GM12875 (cell line): ENCODE data around the gene NPAS2.

ENCODE experiments used
- H3K4me3 ChIP-seq: one replicate; pipeline ENCODE4 v1.5.1; 2011; ENCODE audit warnings: low read depth, low read length, control low read depth
- CTCF ChIP-seq: IDR thresholded peaks from 2 replicates; pipeline ENCODE4 v1.5.1; 2011; ENCODE audit warnings: low read depth, mild to moderate bottlenecking, control low read depth, inconsistent platforms, low read length, moderate library complexity, borderline replicate concordance; ENCODE audit not compliant: insufficient read depth

Gene NPAS2

GRCh38 chr2:100934504-100935371 lies 114.8 kb downstream of the NPAS2 start:
- H3K4me3 ChIP-seq: no peak overlapping the region
- TF ChIP-seq CTCF: no peak

- H3K4me3 ChIP-seq: no peak overlapping the region
- TF ChIP-seq CTCF: no peak
Observed at GRCh38 chr2:100935372-100935752, 115.4 kb downstream of the NPAS2 start.

- no peak for TF ChIP-seq CTCF
- no peak overlapping the region for H3K4me3 ChIP-seq
Observed at GRCh38 chr2:100936070-100936741, 116.3 kb downstream of the NPAS2 start.

GRCh38 chr2:100936972-100937542 lies 117.1 kb downstream of the NPAS2 start:
- no peak overlapping the region for H3K4me3 ChIP-seq
- TF ChIP-seq CTCF: no peak

GRCh38 chr2:100938031-100939026 lies 118.4 kb downstream of the NPAS2 start:
- no peak overlapping the region for H3K4me3 ChIP-seq
- TF ChIP-seq CTCF: no peak

- no peak for TF ChIP-seq CTCF
- H3K4me3 ChIP-seq: no peak overlapping the region
Observed at GRCh38 chr2:100939445-100939844, 119.5 kb downstream of the NPAS2 start.
